HG02623 (cell line): ENCODE results near the gene SCGB1A1.
"Not testable (repeated sequence)": the region's sequence is repeated elsewhere in the genome, so short reads cannot be mapped to it uniquely, and the experiment has no call there.

ENCODE experiments used
- ATAC-seq: cut with Tn5 transposase; IDR thresholded peaks from one replicate; pipeline ENCODE4 v1.9.1; 2021; ENCODE audit warnings: moderate library complexity; ENCODE audit not compliant: unreplicated experiment

SCGB1A1 gene

GRCh38 chr11:62418733-62419132, at the start of gene SCGB1A1:
TSS of gene SCGB1A1 (plus strand) at chr11:62419033. CDS start at chr11:62419096, 63 bp downstream.
- ATAC-seq, result no peak

GRCh38 chr11:62370743-62371440, 47.9 kb upstream of the SCGB1A1 start:
- no peak for ATAC-seq

GRCh38 chr11:62372871-62373270, 46.0 kb upstream of the SCGB1A1 start:
- ATAC-seq, result no peak

- no peak for ATAC-seq
Measured at GRCh38 chr11:62373464-62374119, 45.2 kb upstream of the SCGB1A1 start.

GRCh38 chr11:62374801-62375200, 44.0 kb upstream of the SCGB1A1 start:
- ATAC-seq, result no peak

GRCh38 chr11:62378459-62379063, 40.3 kb upstream of the SCGB1A1 start:
- not testable (repeated sequence) for ATAC-seq

GRCh38 chr11:62379586-62379985, 39.2 kb upstream of the SCGB1A1 start:
- not testable (repeated sequence) for ATAC-seq

GRCh38 chr11:62380821-62381245, 38.0 kb upstream of the SCGB1A1 start:
- not testable (repeated sequence) for ATAC-seq

GRCh38 chr11:62383822-62384221, 35.0 kb upstream of the SCGB1A1 start:
- ATAC-seq, result no peak

- not testable (repeated sequence) for ATAC-seq
Measured at GRCh38 chr11:62386083-62386482, 32.8 kb upstream of the SCGB1A1 start.

- no peak for ATAC-seq
Measured at GRCh38 chr11:62387381-62387780, 31.5 kb upstream of the SCGB1A1 start.

GRCh38 chr11:62388999-62389398, 29.8 kb upstream of the SCGB1A1 start:
- ATAC-seq, result no peak

GRCh38 chr11:62390237-62390636, 28.6 kb upstream of the SCGB1A1 start:
- ATAC-seq, result no peak

- no peak for ATAC-seq
Measured at GRCh38 chr11:62390722-62391121, 28.1 kb upstream of the SCGB1A1 start.

GRCh38 chr11:62391642-62392425, 27.0 kb upstream of the SCGB1A1 start:
- ATAC-seq, result no peak

- no peak for ATAC-seq
Measured at GRCh38 chr11:62392506-62392905, 26.3 kb upstream of the SCGB1A1 start.

- no peak for ATAC-seq
Measured at GRCh38 chr11:62393061-62393611, 25.7 kb upstream of the SCGB1A1 start.

- no peak for ATAC-seq
Measured at GRCh38 chr11:62393735-62394134, 25.1 kb upstream of the SCGB1A1 start.

- ATAC-seq, result no peak
Measured at GRCh38 chr11:62394825-62395538, 23.9 kb upstream of the SCGB1A1 start.

- ATAC-seq, result no peak
Measured at GRCh38 chr11:62395885-62396551, 22.8 kb upstream of the SCGB1A1 start.
